Measurements from ENCODE around the gene THOP1.

The THOP1 gene

DNA sequence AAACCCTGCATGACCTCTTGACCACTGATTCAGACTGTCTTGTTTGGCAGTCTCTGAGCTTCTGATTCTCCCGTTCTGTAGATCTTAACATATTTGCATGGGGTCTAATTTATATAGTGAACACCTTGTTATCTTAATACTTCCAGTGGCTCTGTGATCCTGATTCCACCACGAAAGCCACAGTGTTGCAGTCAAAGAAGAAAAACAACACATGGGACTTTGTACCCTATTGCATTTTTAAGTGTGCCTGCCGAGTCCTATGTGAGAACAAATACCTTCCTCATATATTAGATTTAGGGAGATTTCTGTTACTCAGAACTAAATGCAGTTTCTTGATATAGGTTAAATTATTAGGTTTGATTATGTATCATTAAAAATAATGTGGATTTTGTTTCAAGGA lies 69.5 kb downstream of the THOP1 start:
- no peak for DNase-seq (ENCODE audit: low spot score)

DNA sequence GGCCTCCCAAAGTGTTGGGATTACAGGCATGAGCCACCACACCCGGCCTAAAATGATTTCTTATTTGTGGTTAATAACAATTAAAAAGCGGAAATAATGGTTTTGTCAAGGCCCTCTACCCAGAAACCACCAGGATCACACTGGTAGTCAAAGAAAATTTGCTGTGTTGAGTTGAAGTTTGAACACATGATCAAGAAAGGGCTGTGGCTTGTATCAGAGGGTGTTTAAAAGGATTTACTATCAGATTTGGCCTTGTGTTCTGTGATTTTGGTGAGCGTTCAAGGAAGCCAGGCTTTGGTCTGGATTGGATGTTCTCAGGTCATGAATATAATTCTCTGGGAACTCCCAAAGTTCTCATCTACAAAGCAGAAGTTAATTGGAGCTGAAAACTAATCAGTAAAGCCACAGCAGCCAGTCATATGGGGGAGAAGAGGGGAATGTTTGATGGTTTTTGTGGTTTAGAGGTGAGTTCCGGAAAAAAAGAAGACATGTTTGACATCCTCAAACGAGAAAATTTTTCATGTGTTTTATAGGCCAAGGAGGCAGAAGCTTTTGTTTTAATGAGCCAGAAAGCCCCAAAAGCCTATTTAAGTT lies 71.3 kb downstream of the THOP1 start:
- DNase-seq (ENCODE audit: low spot score), result no peak

DNA sequence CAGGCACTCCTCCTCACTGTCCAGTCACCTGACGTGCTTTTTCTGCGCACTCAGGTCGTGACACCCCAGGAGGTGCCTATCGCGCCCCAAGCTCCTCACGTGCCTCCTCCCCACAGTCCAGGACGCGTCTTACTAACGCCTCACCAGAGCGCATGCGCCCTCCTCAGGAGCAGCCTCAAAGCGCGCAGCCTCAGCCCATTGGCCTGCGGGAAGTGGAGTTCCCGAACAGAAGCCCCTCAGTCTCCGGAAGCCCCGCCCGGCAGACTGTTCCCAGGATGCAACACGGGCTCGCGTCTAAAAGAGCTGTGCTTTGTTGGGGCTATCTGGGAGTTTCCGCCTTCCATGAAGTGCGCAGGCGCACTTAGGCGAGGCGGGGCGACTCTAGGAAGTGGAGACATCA lies 73.6 kb downstream of the THOP1 start:
- DNase-seq (ENCODE audit: low spot score), result no peak

DNA sequence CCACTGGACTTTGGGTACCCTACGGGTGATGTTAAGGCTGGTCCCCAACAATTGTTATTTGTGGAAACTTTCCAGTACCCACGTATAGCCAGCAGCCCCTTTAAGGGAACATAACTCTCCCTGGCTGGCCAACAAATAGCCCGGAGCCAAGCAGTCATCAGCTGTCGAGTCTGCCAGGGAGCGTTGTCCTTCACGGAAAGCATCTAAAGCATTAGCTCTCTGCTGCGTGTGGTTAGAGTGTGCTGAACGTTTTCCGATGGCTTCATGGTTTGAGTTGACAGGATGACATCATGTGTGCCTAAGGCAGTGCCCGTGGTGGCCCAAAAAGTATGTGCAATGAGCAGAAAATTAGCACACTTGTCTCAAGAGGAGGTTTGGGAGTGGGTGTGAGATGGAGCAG lies 78.5 kb downstream of the THOP1 start:
- no peak for DNase-seq (ENCODE audit: low spot score)

Data from globus pallidus (tissue), 1 donor.